Endometrial microvascular endothelial cells (primary cell): Measurements from ENCODE around the gene TTYH2. TPM values are rescaled to one million over a fixed set of nuclear protein-coding genes. Genes with fewer than 3 reads are reported as not detected.

Experiments
- in situ Hi-C: cut with HindIII; loops from 2 replicates; pipeline ENCODE4 v1.10.0; 2017; ENCODE audit warnings: low sequenced_read_pairs, low pct_unique_long_range_greater_than_20kb; ENCODE audit errors: inconsistent ontology term
- total RNA-seq: library from RNA; depleted of rRNA; stranded (reverse); fragments of >200 nt; gene quantifications from one replicate; pipeline ENCODE4 v1.2.3, GENCODE V29; 2015; ENCODE audit errors: inconsistent ontology term

TTYH2 gene
- total RNA-seq, 1 donor from 2014 or later: not detected

DNA sequence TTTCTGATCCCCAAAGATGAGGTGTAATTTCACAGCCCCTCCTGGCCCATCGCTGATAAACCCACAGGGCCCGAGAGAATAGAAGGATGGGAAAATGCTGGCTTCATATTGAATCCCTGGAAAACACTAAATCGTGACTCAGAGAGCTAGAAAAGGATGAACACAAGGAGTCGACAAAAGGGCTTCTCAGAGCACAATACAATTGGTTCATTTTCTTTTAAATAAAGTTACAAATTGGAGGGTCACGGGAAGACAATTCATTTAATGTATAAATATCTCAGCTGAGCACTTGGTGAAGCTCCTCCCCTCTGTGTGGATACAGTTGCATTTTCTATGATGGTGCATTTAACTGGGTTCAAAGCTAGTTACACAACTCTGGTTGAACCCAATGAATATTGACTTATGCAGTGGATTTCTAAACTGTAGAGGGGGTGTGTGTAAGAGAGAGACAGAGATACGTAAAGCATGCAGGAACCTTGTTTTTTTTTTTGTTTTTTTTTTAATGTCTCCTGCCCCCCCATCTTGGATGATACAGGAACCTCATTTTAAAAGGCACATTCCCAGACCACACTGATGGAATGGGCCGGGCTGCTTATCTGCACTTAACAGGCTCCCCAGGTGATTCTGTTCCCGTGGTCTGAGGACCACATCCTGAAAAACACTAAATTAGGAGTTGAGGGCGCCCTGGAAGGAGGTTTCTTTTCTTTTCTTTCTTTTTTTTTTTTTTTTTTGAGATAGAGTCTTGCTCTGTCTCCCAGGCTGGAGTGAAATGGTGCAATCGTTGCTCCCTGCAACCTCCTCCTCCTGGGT lies 14.1 kb downstream of the TTYH2 start:
- in situ Hi-C loops: no loop called here

DNA sequence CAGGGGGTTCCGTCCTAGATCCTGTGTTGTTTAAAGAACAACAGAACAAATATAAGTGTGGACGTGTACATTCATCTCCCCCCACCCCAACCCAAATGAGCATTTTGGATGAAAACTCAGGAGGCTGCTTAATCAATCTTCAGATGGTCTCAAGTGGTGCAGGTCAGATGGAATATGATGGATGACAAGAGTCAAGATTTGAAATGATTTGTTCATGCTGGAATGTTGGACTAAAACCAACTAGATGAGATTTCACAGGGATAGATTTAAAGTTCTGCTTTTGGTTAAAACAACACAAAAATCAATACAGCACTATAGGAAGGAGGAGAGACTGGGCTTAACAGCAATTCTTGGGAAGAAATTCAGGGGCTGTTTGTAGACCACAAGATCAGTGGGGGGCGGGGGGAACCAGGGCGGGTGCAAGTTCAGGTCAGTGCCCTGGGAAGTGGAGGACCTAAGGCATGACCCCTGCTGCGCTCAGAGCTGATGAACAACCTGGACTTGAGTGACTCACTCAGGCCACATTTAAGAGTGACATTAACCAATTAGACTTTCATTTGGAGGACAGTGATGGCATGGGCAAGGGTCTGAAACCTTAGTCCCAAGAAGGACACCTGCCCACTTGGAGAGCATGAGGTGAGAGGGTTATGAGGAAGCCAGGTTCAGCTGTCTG lies 15.1 kb downstream of the TTYH2 start:
- in situ Hi-C loops: no loop called here

DNA sequence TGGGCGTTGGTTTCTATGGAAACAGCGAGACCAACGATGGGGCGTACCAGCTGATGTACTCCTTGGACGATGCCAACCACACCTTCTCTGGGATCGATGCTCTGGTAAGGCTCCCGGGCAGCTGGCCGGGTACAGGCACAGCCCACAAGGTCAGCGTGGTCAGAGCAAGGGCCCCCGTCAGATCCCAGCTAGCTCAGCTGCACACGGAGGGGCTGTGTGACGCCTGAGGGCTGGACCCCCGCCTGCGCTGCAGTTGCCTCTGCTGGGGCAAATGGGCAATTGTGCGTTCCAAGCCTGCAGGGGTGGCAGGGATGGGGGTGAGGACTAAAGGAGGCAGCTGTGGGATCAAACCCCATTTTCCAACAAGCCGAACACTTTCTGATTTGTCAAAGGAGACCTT lies 17.5 kb downstream of the TTYH2 start:
- in situ Hi-C loops: no loop called here

DNA sequence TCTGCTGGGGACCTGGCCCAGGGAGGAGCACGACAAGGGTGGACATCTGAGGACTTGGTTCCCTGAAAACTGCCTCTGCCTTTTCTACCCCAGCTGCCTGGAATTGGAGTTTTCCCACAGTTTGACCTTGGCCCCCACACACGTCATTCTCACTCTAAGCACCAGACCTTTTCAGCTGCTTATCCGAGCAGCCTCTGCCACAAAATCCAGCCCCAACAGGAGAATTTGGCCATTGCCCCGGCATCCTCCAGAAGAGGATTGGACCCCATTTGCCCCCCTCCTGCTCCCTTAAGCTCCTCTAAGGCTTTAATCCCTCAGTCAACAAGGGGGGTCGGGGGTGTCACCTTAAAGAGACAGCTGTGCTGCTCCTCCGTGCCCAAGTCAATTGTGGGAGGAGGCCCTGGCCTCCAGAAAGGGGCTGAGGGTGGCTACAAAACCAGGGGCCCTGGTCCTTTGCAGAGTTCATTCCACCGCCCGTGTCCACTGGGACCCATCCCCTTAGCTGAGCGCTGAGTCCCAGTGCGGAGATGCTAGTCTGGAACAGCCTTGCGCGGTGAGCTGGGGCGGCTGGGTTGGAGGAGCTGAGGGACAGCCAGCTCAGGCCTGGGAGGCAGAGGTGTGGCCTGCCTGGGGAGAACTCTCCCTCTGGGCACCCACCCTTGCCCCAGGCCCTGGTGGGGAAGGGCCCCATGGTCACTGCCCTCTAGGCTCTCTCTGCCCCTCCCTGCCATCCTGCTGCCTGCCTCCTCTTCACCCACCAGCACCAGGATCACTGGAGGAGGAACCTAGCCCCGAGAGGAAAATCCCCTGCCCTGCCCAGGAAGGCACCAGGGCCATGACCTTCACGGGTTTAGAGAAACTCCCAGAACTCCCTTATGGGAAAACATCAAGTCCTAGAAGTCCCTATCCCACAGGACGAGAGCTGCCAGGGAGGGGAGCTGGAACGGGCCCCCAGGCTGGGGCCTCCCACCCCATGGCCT lies 18.8 kb downstream of the TTYH2 start:
- in situ Hi-C loops: no loop called here

DNA sequence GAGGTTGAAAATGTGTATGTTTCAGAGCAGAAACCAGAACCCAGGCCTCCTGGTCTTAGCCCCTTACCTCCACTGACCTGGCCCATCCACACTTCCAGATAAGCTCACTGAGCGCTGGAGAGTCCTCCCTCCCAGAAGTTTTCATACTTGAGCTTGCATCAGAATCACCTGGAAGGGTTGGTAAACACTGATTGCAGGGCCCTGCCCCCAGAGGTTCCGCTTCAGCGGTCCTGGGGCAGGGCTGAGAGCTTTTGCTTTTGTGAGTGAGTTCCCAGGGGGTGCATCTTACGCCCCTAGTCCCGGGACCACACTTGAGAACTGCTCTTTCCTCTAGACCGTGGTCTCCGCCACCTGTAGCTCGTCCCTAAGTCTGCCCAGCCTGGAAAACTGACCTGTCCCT lies 20.6 kb downstream of the TTYH2 start:
- in situ Hi-C loops: no loop called here

DNA sequence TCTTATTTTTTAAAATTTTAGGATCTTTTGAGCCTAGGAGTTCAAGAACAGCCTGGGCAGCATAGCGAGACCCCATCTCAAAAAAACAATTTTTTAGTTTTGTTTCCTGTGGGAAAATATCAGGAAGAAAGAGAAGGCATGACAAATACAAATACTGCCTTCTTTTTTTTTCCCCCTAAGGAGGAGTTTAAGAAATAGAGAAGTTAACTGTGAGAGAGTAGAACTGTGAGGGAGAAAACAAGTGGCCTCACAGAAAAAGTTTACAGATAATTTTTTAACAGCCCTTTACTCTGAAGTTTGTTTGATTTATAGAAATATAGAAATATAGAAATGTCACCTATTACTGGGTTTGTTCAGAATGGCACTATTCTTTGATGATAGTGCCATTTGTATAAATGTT lies 21.1 kb downstream of the TTYH2 start:
- in situ Hi-C loops: no loop called here

DNA sequence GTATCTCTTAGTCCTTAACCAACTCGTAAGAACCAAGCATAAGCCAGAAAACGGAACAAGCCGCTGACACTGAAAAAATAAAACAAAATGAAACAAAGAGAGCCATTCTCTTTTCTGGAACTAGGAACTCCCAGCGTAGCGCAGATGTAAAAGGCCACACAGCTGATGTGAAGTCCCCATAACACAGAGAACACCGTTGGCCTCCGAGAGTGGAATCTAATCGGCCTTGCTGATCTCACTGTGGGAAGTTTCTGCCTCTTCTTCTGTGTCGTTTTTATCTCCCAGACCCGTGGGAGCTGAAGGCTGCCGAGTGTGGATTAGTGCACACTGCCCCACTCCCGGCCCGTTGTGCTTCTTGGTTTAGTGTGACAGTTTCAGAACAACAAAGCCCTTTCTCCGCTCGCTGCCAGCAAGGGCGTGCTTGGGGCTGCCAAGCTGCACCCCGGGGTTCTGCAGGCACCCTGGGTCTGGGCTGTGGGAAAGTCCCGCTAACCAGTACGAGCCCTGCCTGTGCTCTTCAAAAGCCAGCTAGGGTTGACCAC lies 21.7 kb downstream of the TTYH2 start:
- in situ Hi-C loops: no loop called here

DNA sequence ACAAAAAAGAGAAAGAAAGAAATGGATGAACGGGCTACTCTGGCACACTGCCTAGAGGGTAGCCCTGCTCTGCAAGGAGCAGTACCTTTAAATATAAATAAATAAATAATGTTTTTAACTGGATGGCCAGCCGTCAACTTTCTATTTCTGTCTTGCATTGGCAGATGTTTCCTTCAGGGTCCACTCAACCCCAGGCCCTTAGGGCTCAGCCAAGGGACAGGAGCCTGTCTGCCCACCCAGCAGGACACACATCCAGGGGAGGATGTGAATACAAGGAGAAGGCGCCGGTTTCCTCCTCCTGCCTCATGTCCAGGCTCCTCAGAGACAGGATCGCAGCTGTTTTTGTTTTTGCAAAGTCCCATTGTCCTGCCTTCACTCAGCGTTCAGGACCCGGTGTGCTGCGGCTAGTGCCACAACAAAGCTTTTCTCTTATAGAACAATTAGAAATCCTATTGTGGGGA lies 22.6 kb downstream of the TTYH2 start:
- in situ Hi-C loops: no loop called here

DNA sequence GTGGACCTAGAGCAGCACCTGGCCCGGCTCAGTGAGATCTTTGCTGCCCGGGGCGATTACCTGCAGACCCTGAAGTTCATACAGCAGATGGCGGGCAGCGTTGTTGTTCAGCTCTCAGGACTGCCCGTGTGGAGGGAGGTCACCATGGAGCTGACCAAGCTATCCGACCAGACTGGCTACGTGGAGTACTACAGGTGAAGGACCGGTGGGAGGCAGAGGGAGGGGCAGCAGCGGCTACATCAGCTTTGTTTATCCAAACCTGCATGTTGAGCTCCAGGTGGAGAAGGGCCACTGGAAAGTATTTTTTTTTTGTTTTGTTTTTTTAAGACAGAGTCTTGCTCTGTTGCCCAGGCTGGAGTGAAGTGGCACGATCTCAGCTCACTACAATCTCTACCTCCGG lies 23.9 kb downstream of the TTYH2 start:
- in situ Hi-C loops: no loop called here

DNA sequence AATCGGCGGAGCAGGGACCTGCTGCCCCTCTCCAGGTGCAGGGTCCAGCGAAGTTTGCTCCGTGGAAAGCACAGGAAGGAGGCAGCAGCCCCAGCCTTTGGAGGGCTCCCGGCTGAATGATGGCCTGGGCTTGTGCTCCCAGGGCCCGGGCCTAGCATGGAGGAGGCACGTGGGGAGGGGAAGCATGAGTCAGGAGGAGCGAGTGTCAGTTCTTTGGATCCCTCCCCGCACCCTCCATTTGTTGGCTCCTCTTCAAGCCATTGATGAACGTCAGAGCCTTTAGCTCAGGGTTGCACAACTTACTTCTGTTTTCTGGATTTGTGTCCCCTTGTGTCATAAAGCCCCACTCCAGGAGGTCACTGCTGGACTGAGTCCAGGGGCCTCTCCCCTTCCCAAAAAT lies 25.8 kb downstream of the TTYH2 start:
- in situ Hi-C loops: no loop called here

DNA sequence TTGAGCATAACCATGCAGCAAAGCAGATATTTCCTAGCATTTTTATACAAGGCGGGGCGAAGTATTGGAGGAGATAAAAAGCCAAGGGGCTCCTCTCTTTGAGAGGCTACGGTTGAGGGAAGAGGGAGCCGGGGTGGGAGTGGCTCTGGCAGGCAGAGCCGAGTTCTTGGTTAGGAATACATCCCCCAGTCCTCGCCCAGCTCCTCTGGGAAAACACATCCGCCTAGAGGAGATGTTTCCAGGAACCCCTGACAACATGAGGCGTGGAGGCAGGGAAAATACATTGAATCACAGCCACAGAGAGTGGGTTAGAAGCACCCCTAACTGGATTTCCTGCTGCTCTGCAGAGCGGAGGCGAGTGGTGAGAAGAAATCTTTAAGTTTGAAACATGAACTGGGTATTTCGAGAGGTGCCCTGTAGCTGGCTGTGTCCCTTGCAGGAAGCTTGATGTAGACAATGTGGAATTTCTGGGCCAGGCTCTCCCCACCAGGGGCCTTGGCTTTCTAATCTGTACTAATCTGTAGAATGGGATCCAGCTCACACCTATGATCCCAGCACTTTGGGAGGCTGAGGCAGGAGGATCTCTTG lies 27.3 kb downstream of the TTYH2 start:
- in situ Hi-C loops: no loop called here

DNA sequence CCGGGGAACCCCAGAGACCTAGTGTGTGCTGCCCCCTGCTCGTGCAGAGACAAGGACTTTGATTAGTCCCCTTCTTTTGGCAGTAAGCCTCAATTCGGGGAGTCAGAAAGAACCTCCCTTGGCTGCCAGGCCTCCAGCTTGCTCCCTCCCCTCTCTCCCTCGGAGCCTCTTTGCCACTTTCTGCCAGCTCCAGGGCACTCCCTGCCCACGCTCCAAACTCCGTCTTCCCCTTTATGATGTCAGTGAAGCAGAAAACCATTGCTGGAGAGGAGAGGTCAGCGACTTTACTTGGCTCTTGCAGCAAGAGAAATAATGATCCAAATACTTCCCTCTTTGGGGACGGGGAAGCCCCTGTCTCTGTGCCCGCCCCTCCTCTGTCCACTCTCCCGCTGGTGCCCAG lies 28.1 kb downstream of the TTYH2 start:
- in situ Hi-C loops: no loop called here

DNA sequence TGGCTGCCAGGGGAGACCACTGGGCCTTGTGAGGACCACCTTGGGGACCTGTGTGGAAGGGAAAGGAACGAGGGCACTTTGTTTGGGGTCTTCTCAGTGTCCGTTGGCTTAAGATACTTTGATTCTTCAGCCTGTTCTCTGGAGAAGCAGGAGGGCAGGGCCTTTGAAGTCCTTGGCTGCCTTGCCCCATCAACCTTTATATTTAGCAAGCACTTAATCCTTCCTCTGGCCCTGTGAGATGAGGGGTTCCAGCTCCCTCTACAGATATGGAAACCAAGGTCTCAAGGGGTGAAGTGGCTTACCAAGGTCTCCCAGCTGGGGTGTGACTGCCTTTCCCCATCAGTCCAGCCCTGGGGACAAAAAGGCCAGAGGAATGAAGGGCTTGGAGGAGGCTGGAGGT lies 28.5 kb downstream of the TTYH2 start:
- in situ Hi-C loops: no loop called here

DNA sequence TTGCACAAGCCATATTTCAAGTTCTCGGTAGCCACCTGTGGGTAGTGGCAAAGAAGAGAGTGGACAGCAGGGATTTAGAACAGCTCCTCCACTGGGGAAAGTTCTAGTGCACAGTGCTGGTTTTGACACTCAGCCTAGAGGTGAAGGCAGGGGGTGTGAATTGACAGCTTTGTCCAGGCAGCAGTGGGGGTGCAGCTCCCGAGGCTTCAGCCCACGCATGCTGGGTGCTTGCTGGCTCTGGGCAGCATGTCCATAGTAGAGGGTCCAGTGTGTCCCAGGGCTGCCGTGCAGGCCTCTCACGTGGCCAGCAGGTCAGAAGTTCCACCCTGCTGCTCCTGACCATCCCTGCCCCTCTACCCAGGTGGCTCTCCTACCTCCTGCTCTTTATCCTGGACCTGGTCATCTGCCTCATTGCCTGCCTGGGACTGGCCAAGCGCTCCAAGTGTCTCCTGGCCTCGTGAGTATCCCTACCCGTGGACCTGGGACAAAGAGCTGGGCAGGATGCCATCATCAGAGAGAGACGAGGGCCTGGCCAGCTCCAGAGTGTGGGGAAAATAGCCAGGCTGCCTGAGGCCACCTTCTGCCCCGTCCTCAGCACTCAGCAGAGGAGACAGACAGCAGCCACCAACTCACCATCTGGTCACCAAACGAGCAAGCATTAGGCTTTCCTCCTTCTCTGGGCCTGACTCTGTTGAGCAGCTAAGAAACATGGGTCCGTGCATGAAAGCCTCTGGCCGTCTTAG lies 29.8 kb downstream of the TTYH2 start:
- in situ Hi-C loops: no loop called here

DNA sequence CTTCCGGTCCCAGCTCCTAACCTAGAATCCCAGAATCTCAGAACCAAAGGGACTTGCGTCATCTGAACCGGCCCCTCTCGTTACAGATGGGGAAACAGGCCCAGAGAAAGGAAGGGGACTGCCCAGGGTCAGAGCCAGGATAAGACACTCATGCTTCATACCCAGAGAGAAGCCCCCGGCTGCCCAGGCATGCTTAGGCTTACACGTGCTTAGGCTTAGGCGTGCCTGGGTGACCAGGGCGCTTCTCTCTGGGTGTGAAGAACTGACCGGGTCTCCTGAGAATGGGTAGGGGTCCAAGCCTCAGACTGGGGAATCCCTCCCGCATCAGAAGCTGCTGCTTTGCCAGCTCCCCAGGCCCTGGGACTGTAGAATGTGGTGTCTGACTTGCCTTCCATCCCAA lies 30.8 kb downstream of the TTYH2 start:
- in situ Hi-C loops: no loop called here

DNA sequence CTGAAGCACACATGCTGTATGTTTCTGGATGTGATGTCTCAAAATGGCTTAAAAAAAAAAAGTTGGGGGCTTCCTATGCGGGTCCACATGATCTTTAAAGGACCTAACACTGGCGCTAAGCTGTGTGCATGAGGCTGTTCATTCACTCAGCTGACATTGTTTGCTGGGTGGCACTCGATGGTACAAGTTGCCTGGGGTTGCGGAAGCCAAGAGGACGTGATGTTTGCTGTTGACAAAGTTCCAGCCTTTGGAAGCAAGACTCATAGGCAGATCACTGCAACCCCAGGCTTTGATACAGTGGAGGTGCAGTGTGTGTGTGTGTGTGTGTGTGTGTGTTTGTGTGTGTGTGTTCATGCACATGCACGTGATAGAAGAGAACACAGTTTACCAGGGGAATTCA lies 31.2 kb downstream of the TTYH2 start:
- in situ Hi-C loops: no loop called here

DNA sequence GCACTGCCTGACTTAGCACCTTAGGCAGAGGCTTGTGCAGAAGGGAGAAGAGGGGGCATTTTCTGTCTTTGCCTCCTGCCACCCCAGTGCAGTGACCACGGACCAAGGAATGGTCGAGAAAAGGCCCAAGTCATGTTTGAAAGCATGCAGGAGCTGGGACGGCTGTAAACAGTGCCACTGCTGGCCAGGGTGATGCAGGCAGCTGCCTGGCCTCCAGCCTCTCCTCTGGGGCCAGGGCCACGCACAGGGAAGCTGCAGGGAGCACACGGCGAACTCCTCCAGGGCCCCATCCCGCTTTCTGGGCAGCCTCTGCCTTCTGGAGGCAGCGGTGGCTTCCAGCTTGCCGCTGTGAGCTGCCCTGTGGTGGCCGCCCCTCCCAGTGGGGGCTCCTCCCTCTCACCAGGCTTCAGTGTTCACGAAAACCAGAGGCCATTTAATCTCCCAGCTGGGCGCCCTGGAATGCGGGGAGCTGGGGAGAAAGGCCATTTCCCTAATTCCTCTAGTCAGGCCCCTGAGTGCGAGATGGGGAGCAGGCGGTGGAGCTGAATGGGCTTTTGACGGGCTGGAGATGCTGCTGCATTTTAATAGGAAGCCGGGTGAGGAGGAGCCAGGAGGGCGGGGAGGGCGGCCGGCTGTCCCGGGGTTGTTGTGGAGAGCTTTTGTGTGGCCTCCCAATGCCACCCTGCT lies 31.9 kb downstream of the TTYH2 start:
- in situ Hi-C loops: no loop called here

DNA sequence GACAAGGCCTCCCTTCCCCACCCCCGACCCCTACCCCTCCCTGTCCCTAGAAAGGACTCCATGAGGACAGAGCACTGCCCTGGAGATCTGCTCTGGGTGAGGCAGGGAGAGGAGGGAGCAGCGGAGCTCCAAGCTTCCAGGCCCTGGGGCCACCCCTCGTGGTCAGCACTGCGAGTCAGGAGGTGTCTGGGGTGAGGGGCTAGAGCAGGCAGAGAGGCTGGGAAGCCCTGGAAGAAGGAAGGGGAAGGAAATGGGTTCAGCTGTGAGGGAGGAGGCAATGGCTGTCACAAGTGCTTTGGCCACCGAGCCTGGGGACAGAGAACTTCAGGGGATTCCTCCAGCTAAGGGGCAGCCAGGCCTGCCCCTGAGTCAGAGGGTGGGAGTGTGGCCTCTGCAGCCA lies 32.5 kb downstream of the TTYH2 start:
- in situ Hi-C loops: no loop called here
